ENCODE results near the gene ALAD.

- TF ChIP-seq CTCF (IDR thresholded peaks at IDR 0.05) (no peak), POLR2AphosphoS5 (IDR thresholded peaks at IDR 0.05; ENCODE audit: low read depth, low read length) (no peak), REST (IDR thresholded peaks at IDR 0.05; ENCODE audit: insufficient read depth in 1 of 2, low read depth in 2 of 2, low read length in 1 of 2) (no peak), TCF7L2 (IDR thresholded peaks at IDR 0.05; ENCODE audit: low read depth, low read length) (no peak), SIN3A (IDR thresholded peaks at IDR 0.05; ENCODE audit: borderline replicate concordance, insufficient read depth, low read depth, low read length) (no peak)
These were observed 44.3 kb downstream of the ALAD start for GRCh38 chr9:113356686-113357292.

Data from Panc1 (cell line).